WERI-Rb-1 (cell line): ENCODE measurements around the gene IMMP2L.

ENCODE experiments used
- DNase-seq: peaks from one replicate; pipeline ENCODE4 v3.0.0-alpha.2; 2020
- H3K27ac ChIP-seq: fragments of 250-450 bp; sonication (Bioruptor Pico); 2 replicates; pipeline ENCODE4 v1.5.1; 2020; ENCODE audit warnings: mild to moderate bottlenecking, moderate library complexity
- H3K27me3 ChIP-seq: fragments of 250-450 bp; sonication (Bioruptor Pico); 2 replicates; pipeline ENCODE4 v1.5.1; 2021; ENCODE audit warnings: mild to moderate bottlenecking, low read depth, moderate library complexity; ENCODE audit not compliant: insufficient read depth, severe bottlenecking
- H3K36me3 ChIP-seq: fragments of 250-450 bp; sonication (Bioruptor Pico); 2 replicates; pipeline ENCODE4 v1.5.1; 2020; ENCODE audit warnings: mild to moderate bottlenecking, moderate library complexity
- H3K4me3 ChIP-seq: 2 replicates; pipeline ENCODE4 v1.5.1; 2011; ENCODE audit warnings: low read depth, mild to moderate bottlenecking, control low read depth, low read length
- H3K9me3 ChIP-seq: fragments of 250-450 bp; sonication (Bioruptor Pico); 2 replicates; pipeline ENCODE4 v1.5.1; 2021; ENCODE audit warnings: mild to moderate bottlenecking, moderate library complexity; ENCODE audit not compliant: severe bottlenecking
- CTCF ChIP-seq: IDR thresholded peaks from 2 replicates; pipeline ENCODE4 v1.5.1; 2011; ENCODE audit warnings: low read depth, mild to moderate bottlenecking, control low read depth, inconsistent platforms, low read length

Gene IMMP2L

GRCh38 chr7:111429781-111430180, 132.5 kb downstream of the IMMP2L start:
- H3K9me3 ChIP-seq = no peaks in the 10 kb centered on the region
- H3K27me3 ChIP-seq = no peaks in the 10 kb centered on the region
- H3K4me3 ChIP-seq = no peak overlapping the region
- TF ChIP-seq CTCF = no peak
- DNase-seq = no peak
- H3K36me3 ChIP-seq = no peaks in the 10 kb centered on the region
- H3K27ac ChIP-seq = no peak overlapping the region

GRCh38 chr7:111424768-111425167, 137.5 kb downstream of the IMMP2L start:
- Histone ChIP-seq H3K9me3 (no peaks in the 10 kb centered on the region), H3K27me3 (no peaks in the 10 kb centered on the region), H3K4me3 (no peak overlapping the region), H3K36me3 (no peaks in the 10 kb centered on the region), H3K27ac (no peak overlapping the region)
- no peak for TF ChIP-seq CTCF
- DNase-seq = no peak

GRCh38 chr7:111414374-111414773, 147.9 kb downstream of the IMMP2L start:
- Histone ChIP-seq H3K4me3 (no peak overlapping the region), H3K36me3 (no peaks in the 10 kb centered on the region), H3K27me3 (no peaks in the 10 kb centered on the region), H3K27ac (no peak overlapping the region), H3K9me3 (no peaks in the 10 kb centered on the region)
- no peak for DNase-seq
- no peak for TF ChIP-seq CTCF

- DNase-seq = no peak
- TF ChIP-seq CTCF = no peak
- Histone ChIP-seq H3K9me3 (no peaks in the 10 kb centered on the region), H3K27ac (no peak overlapping the region), H3K4me3 (no peak overlapping the region), H3K27me3 (no peaks in the 10 kb centered on the region), H3K36me3 (no peaks in the 10 kb centered on the region)
Measured at GRCh38 chr7:111413739-111414138, 148.6 kb downstream of the IMMP2L start.

GRCh38 chr7:111410899-111411298, 151.4 kb downstream of the IMMP2L start:
- no peak for TF ChIP-seq CTCF
- Histone ChIP-seq H3K4me3 (no peak overlapping the region), H3K36me3 (no peaks in the 10 kb centered on the region), H3K9me3 (no peaks in the 10 kb centered on the region), H3K27ac (no peak overlapping the region), H3K27me3 (no peaks in the 10 kb centered on the region)
- no peak for DNase-seq

GRCh38 chr7:111409714-111410422, 152.4 kb downstream of the IMMP2L start:
- no peaks in the 10 kb centered on the region for H3K9me3 ChIP-seq
- no peak for DNase-seq
- no peaks in the 10 kb centered on the region for H3K36me3 ChIP-seq
- no peak for TF ChIP-seq CTCF
- H3K4me3 ChIP-seq = no peak overlapping the region
- H3K27me3 ChIP-seq = no peaks in the 10 kb centered on the region
- H3K27ac ChIP-seq = no peak overlapping the region
